Measurements from ENCODE around the gene CLMN. TPM values are rescaled to one million over a fixed set of nuclear protein-coding genes. Genes with fewer than 3 reads are reported as not detected.

CLMN gene
- total and polyA plus RNA-seq, 2 experiments from 2014 or later = 0.11 to 0.53 TPM

- Histone ChIP-seq H3K9me2 (ENCODE audit: insufficient read depth) (no peaks in the 10 kb centered on the region), H3K9ac (no peak overlapping the region), H3K4me1 (ENCODE audit: insufficient read depth) (peaks cover 2% of the 10 kb centered on the region), H3K79me2 (ENCODE audit: insufficient read depth) (peaks cover 100% of the 10 kb centered on the region), H3K4me2 (ENCODE audit: unreplicated experiment) (no peak overlapping the region), H3F3A (ENCODE audit: insufficient read depth) (peaks cover 3% of the 10 kb centered on the region; the same call in 1 of the 2 replicates), H3K4me3 (no peak overlapping the region), H3K36me3 (ENCODE audit: low read depth) (no peaks in the 10 kb centered on the region), H3K27me3 (replicated peaks; ENCODE audit: insufficient read depth) (no peaks in the 10 kb centered on the region), H4K20me1 (ENCODE audit: insufficient read depth) (peaks cover 8% of the 10 kb centered on the region; the same call in 1 of the 2 replicates), H3K27ac (no peak overlapping the region), H3K9me3 (ENCODE audit: low read depth) (no peaks in the 10 kb centered on the region), H2AFZ (no peak overlapping the region)
- WGBS, 2 experiments (ENCODE audit: low coverage in 1 of 2, low lambda C conversion rate in 2 of 2, missing lambda C conversion rate in 2 of 2) = 93 to 95% methylated on average over 10 of the region's 10 CpGs
- no peak for TF ChIP-seq EZH2phosphoT487 (IDR thresholded peaks at IDR 0.05; ENCODE audit: insufficient read depth, low read depth)
- no peak for TF ChIP-seq EZH2 (IDR thresholded peaks at IDR 0.05; ENCODE audit: insufficient read depth, poor library complexity, severe bottlenecking)
- in situ Hi-C loops (cut with MboI) = no loop called here
- DNase-seq = no peak
Measured at GRCh38 chr14:95146079-95146771, 173.5 kb downstream of the CLMN start.

GRCh38 chr14:95144849-95145248, 174.9 kb downstream of the CLMN start:
- H3K79me2 ChIP-seq (ENCODE audit: insufficient read depth) = peaks cover 97% of the 10 kb centered on the region
- no peaks in the 10 kb centered on the region for H3K9me3 ChIP-seq (ENCODE audit: low read depth)
- no peak overlapping the region for H3K4me2 ChIP-seq (ENCODE audit: unreplicated experiment)
- no peaks in the 10 kb centered on the region for H3K36me3 ChIP-seq (ENCODE audit: low read depth)
- H3K4me3 ChIP-seq = no peak overlapping the region
- no peaks in the 10 kb centered on the region; the same call in 1 of the 2 replicates for H4K20me1 ChIP-seq (ENCODE audit: insufficient read depth)
- H3K9me2 ChIP-seq (ENCODE audit: insufficient read depth) = no peaks in the 10 kb centered on the region
- WGBS, 2 experiments (ENCODE audit: low coverage in 1 of 2, low lambda C conversion rate in 2 of 2, missing lambda C conversion rate in 2 of 2) = 95 to 99% methylated on average over 2 of the region's 2 CpGs
- H2AFZ ChIP-seq = no peak overlapping the region
- no peak for DNase-seq
- TF ChIP-seq EZH2phosphoT487 (IDR thresholded peaks at IDR 0.05; ENCODE audit: insufficient read depth, low read depth) (no peak), EZH2 (IDR thresholded peaks at IDR 0.05; ENCODE audit: insufficient read depth, poor library complexity, severe bottlenecking) (no peak)
- H3K27ac ChIP-seq = no peak overlapping the region
- in situ Hi-C loops (cut with MboI) = no loop called here
- H3K9ac ChIP-seq = no peak overlapping the region
- H3K4me1 ChIP-seq (ENCODE audit: insufficient read depth) = peaks cover 15% of the 10 kb centered on the region
- H3F3A ChIP-seq (ENCODE audit: insufficient read depth) = peaks cover 15% of the 10 kb centered on the region
- H3K27me3 ChIP-seq (replicated peaks; ENCODE audit: insufficient read depth) = no peaks in the 10 kb centered on the region

- Histone ChIP-seq H2AFZ (no peak overlapping the region), H3K27ac (no peak overlapping the region; the same call in 1 of the 2 replicates), H3K36me3 (ENCODE audit: low read depth) (no peaks in the 10 kb centered on the region), H3K4me1 (ENCODE audit: insufficient read depth) (peaks cover 23% of the 10 kb centered on the region), H3K9me3 (ENCODE audit: low read depth) (no peaks in the 10 kb centered on the region), H3F3A (ENCODE audit: insufficient read depth) (peaks cover 19% of the 10 kb centered on the region), H3K27me3 (replicated peaks; ENCODE audit: insufficient read depth) (no peaks in the 10 kb centered on the region), H4K20me1 (ENCODE audit: insufficient read depth) (no peaks in the 10 kb centered on the region; the same call in 1 of the 2 replicates), H3K9ac (peak overlapping the region; percentile 41), H3K4me2 (ENCODE audit: unreplicated experiment) (peak overlapping the region; percentile 66), H3K79me2 (ENCODE audit: insufficient read depth) (peaks cover 97% of the 10 kb centered on the region), H3K9me2 (ENCODE audit: insufficient read depth) (no peaks in the 10 kb centered on the region), H3K4me3 (peak overlapping the region; percentile 52)
- in situ Hi-C loops (cut with MboI) = no loop called here
- WGBS, 2 experiments (ENCODE audit: low coverage in 1 of 2, low lambda C conversion rate in 2 of 2, missing lambda C conversion rate in 2 of 2) = 76 to 77% methylated on average over 4 of the region's 4 CpGs
- TF ChIP-seq EZH2 (IDR thresholded peaks at IDR 0.05; ENCODE audit: insufficient read depth, poor library complexity, severe bottlenecking) = no peak
- TF ChIP-seq EZH2phosphoT487 (IDR thresholded peaks at IDR 0.05; ENCODE audit: insufficient read depth, low read depth) = no peak
- peak; percentile 39 for DNase-seq
Measured at GRCh38 chr14:95143808-95144620, 175.7 kb downstream of the CLMN start.

- Histone ChIP-seq H3K9ac (no peak overlapping the region), H3K36me3 (ENCODE audit: low read depth) (no peaks in the 10 kb centered on the region), H3K4me1 (ENCODE audit: insufficient read depth) (peaks cover 24% of the 10 kb centered on the region), H3K79me2 (ENCODE audit: insufficient read depth) (peaks cover 95% of the 10 kb centered on the region), H3K4me2 (ENCODE audit: unreplicated experiment) (no peak overlapping the region), H3K27me3 (replicated peaks; ENCODE audit: insufficient read depth) (no peaks in the 10 kb centered on the region), H2AFZ (no peak overlapping the region), H3K9me3 (ENCODE audit: low read depth) (no peaks in the 10 kb centered on the region), H3K27ac (no peak overlapping the region), H4K20me1 (ENCODE audit: insufficient read depth) (no peaks in the 10 kb centered on the region; the same call in 1 of the 2 replicates), H3F3A (ENCODE audit: insufficient read depth) (peaks cover 19% of the 10 kb centered on the region), H3K4me3 (no peak overlapping the region), H3K9me2 (ENCODE audit: insufficient read depth) (no peaks in the 10 kb centered on the region)
- TF ChIP-seq EZH2 (IDR thresholded peaks at IDR 0.05; ENCODE audit: insufficient read depth, poor library complexity, severe bottlenecking) = no peak
- no peak for TF ChIP-seq EZH2phosphoT487 (IDR thresholded peaks at IDR 0.05; ENCODE audit: insufficient read depth, low read depth)
- no peak for DNase-seq
- in situ Hi-C loops (cut with MboI) = no loop called here
- WGBS, 2 experiments (ENCODE audit: low coverage in 1 of 2, low lambda C conversion rate in 2 of 2, missing lambda C conversion rate in 2 of 2) = 100% methylated on average over 2 of the region's 2 CpGs
Measured at GRCh38 chr14:95142208-95142607, 177.5 kb downstream of the CLMN start.

Measured in GM23248 (cell line).